HepG2 (cell line): ENCODE data around the gene DENND10.

Source experiments
- BHLHE40 ChIP-seq: IDR thresholded peaks from 2 replicates; pipeline ENCODE4 v1.6.1; 2011; ENCODE audit warnings: low read length, improper control_type of control experiment
- BRCA1 ChIP-seq: sonication (generic); formaldehyde crosslinking; IDR thresholded peaks from 2 replicates; pipeline ENCODE4 v1.4.0; 2020; ENCODE audit warnings: missing genetic modification reagents
- CTCF ChIP-seq: sonication (generic); formaldehyde crosslinking; IDR thresholded peaks from 2 replicates; pipeline ENCODE4 v1.5.0; 2020; ENCODE audit warnings: mild to moderate bottlenecking, missing genetic modification reagents, moderate library complexity
- EP300 ChIP-seq, 3 experiments: sonication (generic) in 1 of 3; formaldehyde crosslinking in 1 of 3; IDR thresholded peaks; 2 replicates each; pipeline versions ENCODE4 v1.5.1 to v1.6.1; 2011 to 2020; ENCODE audit warnings: low read depth in 2 of 3, low read length in 2 of 3, borderline replicate concordance in 1 of 3, improper control_type of control experiment in 1 of 3, mild to moderate bottlenecking in 1 of 3, missing genetic modification reagents in 1 of 3, moderate library complexity in 1 of 3
- KAT2B ChIP-seq: fragments of 150-350 bp; IDR thresholded peaks from 2 replicates; pipeline ENCODE4 v1.6.1; 2014; ENCODE audit warnings: low read depth, low read length, borderline replicate concordance
- KDM5A ChIP-seq: fragments of 200-600 bp; sonication (generic); IDR thresholded peaks from 2 replicates; pipeline ENCODE4 v1.7.0; 2018; ENCODE audit warnings: antibody characterized with exemption, mild to moderate bottlenecking, low read length, borderline replicate concordance
- PHF8 ChIP-seq: sonication (generic); formaldehyde crosslinking; IDR thresholded peaks from 2 replicates; pipeline ENCODE4 v1.5.0; 2020; ENCODE audit warnings: missing genetic modification reagents
- POLR2A ChIP-seq, 2 experiments: IDR thresholded peaks; 2 replicates each; pipeline ENCODE4 v1.6.1; 2011; ENCODE audit warnings: low read depth in 2 of 2, low read length in 2 of 2, mild to moderate bottlenecking in 1 of 2, moderate library complexity in 1 of 2; ENCODE audit not compliant: insufficient read depth in 1 of 2
- RFX5 ChIP-seq: IDR thresholded peaks from 2 replicates; pipeline ENCODE4 v1.6.1; 2011; ENCODE audit warnings: low read depth, low read length, improper control_type of control experiment
- STAT6 ChIP-seq: sonication (generic); formaldehyde crosslinking; IDR thresholded peaks from 2 replicates; pipeline ENCODE4 v1.4.0; 2020; ENCODE audit warnings: missing genetic modification reagents, mild to moderate bottlenecking, borderline replicate concordance
- ZNF17 ChIP-seq: sonication (generic); formaldehyde crosslinking; IDR thresholded peaks from 2 replicates; pipeline ENCODE4 v1.5.0; 2020; ENCODE audit warnings: mild to moderate bottlenecking, missing genetic modification reagents

- TF ChIP-seq PHF8 (CRISPR knock-in tag) (no peak; the same call in 1 of the 2 replicates), EP300 (IDR thresholded peaks at IDR 0.05; ENCODE audit: low read depth in 2 of 2, low read length in 2 of 2) (no peak), EP300 (CRISPR knock-in tag; IDR thresholded peaks at IDR 0.05; ENCODE audit: borderline replicate concordance) (no peak), KAT2B (no peak), KDM5A (0 out of 2 replicates have a peak, but pooled peaks have one; percentile 21), CTCF (CRISPR knock-in tag) (no peak), ZNF17 (CRISPR knock-in tag) (no peak), BHLHE40 (no peak), POLR2A (IDR thresholded peaks at IDR 0.05; ENCODE audit: insufficient read depth in 1 of 2, low read depth in 2 of 2, low read length in 2 of 2) (no peak), STAT6 (CRISPR knock-in tag) (no peak), RFX5 (no peak), BRCA1 (CRISPR knock-in tag) (no peak)
These were observed 24.1 kb upstream of the DENND10 start for GRCh38 chr10:119079599-119080520.
